Measurements from ENCODE around the gene TRAF2. TPM values are rescaled to one million over a fixed set of nuclear protein-coding genes. Genes with fewer than 3 reads are reported as not detected.
"Not testable (repeated sequence)": the region's sequence is repeated elsewhere in the genome, so short reads cannot be mapped to it uniquely, and the experiment has no call there.

The TRAF2 gene
- polyA plus RNA-seq, 2 of the 4 experiments (the other 2 are of a cell fraction): 23.8 to 39.5 TPM

DNA sequence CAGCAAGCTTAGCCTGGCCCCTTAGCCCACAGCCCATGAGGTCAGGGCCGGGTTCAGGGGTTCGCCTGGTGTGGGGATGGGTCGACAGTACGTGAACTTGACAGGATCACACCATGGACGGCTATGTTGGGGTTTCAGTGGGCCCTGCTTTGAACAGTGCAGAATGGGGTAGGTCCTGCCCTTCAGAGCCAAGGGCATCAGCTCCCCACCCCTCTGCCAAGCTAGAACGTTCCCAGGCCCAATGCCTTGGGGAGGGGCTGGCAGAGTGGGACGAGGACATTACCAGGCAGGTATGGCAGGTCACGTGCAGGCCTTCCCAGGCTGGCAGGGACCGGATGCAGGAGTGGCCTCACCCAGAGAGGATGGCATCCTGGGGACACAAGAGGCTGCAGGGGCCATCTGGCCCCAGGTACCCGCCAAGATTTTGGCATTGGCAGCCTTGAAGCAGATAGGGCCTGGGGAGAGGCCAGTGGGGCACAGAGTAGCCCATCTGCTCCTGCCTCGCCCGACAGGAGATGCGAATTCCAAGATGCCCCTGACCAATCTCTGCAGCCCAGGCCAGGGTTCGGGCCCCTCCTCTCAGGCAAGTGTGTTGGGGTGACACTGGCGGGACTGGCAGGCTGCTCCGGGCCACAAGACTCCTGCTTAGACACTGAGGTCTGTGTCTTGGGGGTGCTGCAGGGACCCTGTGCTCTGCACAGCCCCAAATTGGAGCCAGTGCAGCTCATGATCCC, 44.5 kb upstream of the TRAF2 start:
- WGBS (ENCODE audit: missing lambda C conversion rate): 31% methylated on average over 13 of the region's 16 CpGs
- TF ChIP-seq, protein P1, sequence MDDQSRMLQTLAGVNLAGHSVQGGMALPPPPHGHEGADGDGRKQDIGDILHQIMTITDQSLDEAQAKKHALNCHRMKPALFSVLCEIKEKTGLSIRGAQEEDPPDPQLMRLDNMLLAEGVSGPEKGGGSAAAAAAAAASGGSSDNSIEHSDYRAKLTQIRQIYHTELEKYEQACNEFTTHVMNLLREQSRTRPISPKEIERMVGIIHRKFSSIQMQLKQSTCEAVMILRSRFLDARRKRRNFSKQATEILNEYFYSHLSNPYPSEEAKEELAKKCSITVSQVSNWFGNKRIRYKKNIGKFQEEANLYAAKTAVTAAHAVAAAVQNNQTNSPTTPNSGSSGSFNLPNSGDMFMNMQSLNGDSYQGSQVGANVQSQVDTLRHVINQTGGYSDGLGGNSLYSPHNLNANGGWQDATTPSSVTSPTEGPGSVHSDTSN (IDR thresholded peaks at IDR 0.05): peak; percentile 17; the same call in 1 of the 2 replicates
- TF ChIP-seq POLR2AphosphoS2 (conservative IDR thresholded peaks at IDR 0.05; ENCODE audit: low read length) (0 out of 2 replicates have a peak, but pooled peaks have one; percentile 72), JUN (IDR thresholded peaks at IDR 0.05) (0 out of 5 replicates have a peak, but pooled peaks of 1 of the 2 experiments have one; percentile 5)
- ATAC-seq (peak; percentile 1 to 13; a peak in 5 of 6 replicates), FAIRE-seq (peak; percentile 13)
- CTCF ChIA-PET: interaction anchor here (0.6 to 4.7 kb wide), 33 partner anchors 10 to 211 kb away, joined by 3 to 72 read pairs (median 6); partner anchors contain the start of genes CLIC3, FBXW5, MAMDC4 and RABL6
- H3K4me1 ChIP-seq: peaks cover 56% of the 10 kb centered on the region
- H3K27ac ChIP-seq: peak overlapping the region; percentile 69 to 90
- not testable (repeated sequence) for H3K9me3 ChIP-seq; DNase-seq (ENCODE audit: low read depth in 1 of 2, low spot score in 1 of 2)
- POLR2A ChIA-PET: interaction anchor here (0.6 to 1.2 kb wide), 4 partner anchors 24 to 157 kb away, joined by 3 to 4 read pairs (median 3); partner anchors contain the start of gene EDF1
- H3K4me3 ChIP-seq: peak overlapping the region; percentile 45; the same call in 2 of the 3 replicates
- H3K4me2 ChIP-seq: peak overlapping the region; percentile 77

DNA sequence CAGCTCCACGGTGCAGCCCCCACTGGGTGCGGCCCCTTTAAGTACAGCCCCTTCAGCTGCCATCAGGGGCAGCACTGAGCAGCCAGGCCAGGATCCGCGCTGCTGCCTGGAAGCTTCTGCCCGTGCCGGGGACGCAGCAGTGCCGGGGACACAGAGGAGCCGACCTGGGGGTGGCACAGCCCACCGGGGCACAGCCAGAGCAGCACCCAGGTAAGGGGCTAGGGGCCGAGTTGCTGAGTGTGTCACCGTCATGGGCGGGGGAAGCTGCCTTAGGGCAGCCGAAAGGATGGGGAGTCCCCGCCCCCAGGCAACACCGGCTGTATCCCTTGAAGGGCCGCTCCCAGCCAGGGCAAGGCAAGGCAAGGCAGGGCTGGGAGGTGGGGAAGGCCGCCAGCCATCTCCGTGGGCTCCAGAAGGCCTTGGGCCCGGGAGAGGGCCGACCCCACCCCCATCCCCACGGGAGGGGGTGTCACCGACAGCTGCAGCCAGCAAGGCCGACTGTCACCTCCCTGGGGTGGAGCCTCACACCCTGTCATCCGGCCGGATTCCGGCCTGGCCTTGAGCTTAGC, 43.9 kb upstream of the TRAF2 start, which contains the start of gene AJM1:
Gene AJM1 (plus strand): TSS at position 99 of the 569 bp plus-strand sequence. CDS start 1,937 bp downstream, outside the sequence.
- CTCF ChIA-PET: interaction anchor here (0.7 to 4.7 kb wide), 35 partner anchors 9 to 210 kb away, joined by 3 to 72 read pairs (median 6); partner anchors contain the start of genes CLIC3, FBXW5, MAMDC4 and PAXX
- peak; percentile 37 to 39; a peak in 2 of 5 replicates for TF ChIP-seq RAD21 (conservative IDR thresholded peaks at IDR 0.05 in 1 of 2, IDR thresholded peaks at IDR 0.05 in 1 of 2)
- TF ChIP-seq, protein P2, sequence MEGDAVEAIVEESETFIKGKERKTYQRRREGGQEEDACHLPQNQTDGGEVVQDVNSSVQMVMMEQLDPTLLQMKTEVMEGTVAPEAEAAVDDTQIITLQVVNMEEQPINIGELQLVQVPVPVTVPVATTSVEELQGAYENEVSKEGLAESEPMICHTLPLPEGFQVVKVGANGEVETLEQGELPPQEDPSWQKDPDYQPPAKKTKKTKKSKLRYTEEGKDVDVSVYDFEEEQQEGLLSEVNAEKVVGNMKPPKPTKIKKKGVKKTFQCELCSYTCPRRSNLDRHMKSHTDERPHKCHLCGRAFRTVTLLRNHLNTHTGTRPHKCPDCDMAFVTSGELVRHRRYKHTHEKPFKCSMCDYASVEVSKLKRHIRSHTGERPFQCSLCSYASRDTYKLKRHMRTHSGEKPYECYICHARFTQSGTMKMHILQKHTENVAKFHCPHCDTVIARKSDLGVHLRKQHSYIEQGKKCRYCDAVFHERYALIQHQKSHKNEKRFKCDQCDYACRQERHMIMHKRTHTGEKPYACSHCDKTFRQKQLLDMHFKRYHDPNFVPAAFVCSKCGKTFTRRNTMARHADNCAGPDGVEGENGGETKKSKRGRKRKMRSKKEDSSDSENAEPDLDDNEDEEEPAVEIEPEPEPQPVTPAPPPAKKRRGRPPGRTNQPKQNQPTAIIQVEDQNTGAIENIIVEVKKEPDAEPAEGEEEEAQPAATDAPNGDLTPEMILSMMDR (IDR thresholded peaks at IDR 0.05): peak; percentile 72
- TF ChIP-seq, protein P3, sequence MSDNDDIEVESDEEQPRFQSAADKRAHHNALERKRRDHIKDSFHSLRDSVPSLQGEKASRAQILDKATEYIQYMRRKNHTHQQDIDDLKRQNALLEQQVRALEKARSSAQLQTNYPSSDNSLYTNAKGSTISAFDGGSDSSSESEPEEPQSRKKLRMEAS (IDR thresholded peaks at IDR 0.05): peak; percentile 78
- TF ChIP-seq, protein P1 (IDR thresholded peaks at IDR 0.05): peak; percentile 79
- TF ChIP-seq MAZ (IDR thresholded peaks at IDR 0.05; ENCODE audit: borderline replicate concordance, low read depth, low read length): peak; percentile 63; the same call in 1 of the 2 replicates
- TF ChIP-seq, protein P4, sequence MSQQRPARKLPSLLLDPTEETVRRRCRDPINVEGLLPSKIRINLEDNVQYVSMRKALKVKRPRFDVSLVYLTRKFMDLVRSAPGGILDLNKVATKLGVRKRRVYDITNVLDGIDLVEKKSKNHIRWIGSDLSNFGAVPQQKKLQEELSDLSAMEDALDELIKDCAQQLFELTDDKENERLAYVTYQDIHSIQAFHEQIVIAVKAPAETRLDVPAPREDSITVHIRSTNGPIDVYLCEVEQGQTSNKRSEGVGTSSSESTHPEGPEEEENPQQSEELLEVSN (IDR thresholded peaks at IDR 0.05; ENCODE audit: borderline replicate concordance, low read depth): peak; percentile 27; the same call in 1 of the 2 replicates
- 0 out of 2 replicates have a peak, but pooled peaks have one; percentile 5 for TF ChIP-seq TFCP2L1 (CRISPR knock-in tag; IDR thresholded peaks at IDR 0.05)
- TF ChIP-seq JUN (IDR thresholded peaks at IDR 0.05): peak in 1 of 2 experiments; percentile 39; a peak in 1 of 5 replicates
- Histone ChIP-seq H3K4me1 (peaks cover 56% of the 10 kb centered on the region), H3K27ac (peak within 1 kb of the TSS; percentile 69 to 90), H3K4me3 (peak within 1 kb of the TSS; percentile 45), H3K4me2 (peak within 1 kb of the TSS; percentile 77)
- POLR2A ChIA-PET: interaction anchor here (0.6 to 1.2 kb wide), 4 partner anchors 24 to 156 kb away, joined by 3 to 4 read pairs (median 3); partner anchors contain the start of gene EDF1
- H3K9me3 ChIP-seq, FAIRE-seq: not testable (repeated sequence)
- WGBS (ENCODE audit: missing lambda C conversion rate): 0% methylated on average over 3 of the region's 27 CpGs
- DNase-seq (ENCODE audit: low read depth in 1 of 2, low spot score in 1 of 2) (peak; percentile 62 to 86), ATAC-seq (peak; percentile 61 to 83)

DNA sequence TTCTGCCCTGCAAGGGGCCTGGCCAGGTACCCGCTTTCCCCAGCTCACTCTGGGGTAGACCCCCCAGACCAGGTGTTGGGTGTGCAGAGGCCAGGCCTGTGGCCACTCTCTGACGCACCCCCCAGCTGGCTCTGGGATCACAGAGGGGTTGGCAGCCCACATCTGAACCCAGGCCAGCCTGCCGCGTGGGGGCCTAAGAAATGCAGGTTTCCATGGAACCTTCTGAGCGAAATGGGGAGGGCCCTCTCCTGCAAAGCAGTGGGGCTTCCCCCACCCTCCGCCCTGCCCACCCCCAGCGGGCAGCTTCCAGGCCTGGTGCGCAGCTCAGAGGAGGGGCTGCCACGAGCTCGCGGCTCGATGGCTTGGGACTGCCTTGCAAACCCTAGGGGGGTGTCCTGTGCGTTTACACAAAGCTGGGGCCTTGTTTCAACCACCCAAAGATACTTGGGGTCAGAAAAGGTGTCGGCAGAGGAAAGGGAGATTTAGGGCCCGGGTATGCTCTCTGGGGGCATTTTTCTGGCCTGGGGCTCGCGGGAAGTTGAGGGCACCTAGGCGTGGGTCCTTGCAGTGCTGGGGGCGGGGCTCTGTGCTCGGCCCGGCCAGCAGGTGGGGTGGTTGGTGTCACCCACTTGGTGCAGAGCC, 43.0 kb upstream of the TRAF2 start:
- FAIRE-seq; H3K9me3 ChIP-seq; DNase-seq (ENCODE audit: low read depth in 1 of 2, low spot score in 1 of 2); POLR2A ChIA-PET: not testable (repeated sequence)
- CTCF ChIA-PET: interaction anchor here (1.0 to 4.7 kb wide), 35 partner anchors 8 to 204 kb away, joined by 3 to 72 read pairs (median 6); partner anchors contain the start of genes CLIC3, FBXW5, MAMDC4 and PAXX
- peaks cover 54% of the 10 kb centered on the region for H3K4me1 ChIP-seq
- WGBS (ENCODE audit: missing lambda C conversion rate): 15% methylated on average over 7 of the region's 21 CpGs
- peak in 1 of 2 experiments; percentile 3; a peak in 3 of 6 replicates for ATAC-seq
- peak overlapping the region; percentile 45; the same call in 2 of the 3 replicates for H3K4me3 ChIP-seq
- H3K4me2 ChIP-seq: peak overlapping the region; percentile 77
- peak overlapping the region; percentile 63 to 90 for H3K27ac ChIP-seq
